GM18526 (cell line): Measurements from ENCODE around the gene CHKB.

ENCODE experiments used
- POLR2A ChIP-seq: IDR thresholded peaks from 3 replicates; pipeline ENCODE4 v1.6.1; 2011; ENCODE audit not compliant: insufficient read length; ENCODE audit errors: extremely low read depth

Gene CHKB

GRCh38 chr22:50569896-50570535 lies 12.6 kb downstream of the CHKB start:
- no peak for TF ChIP-seq POLR2A

- no peak for TF ChIP-seq POLR2A
Measured at GRCh38 chr22:50569041-50569459, 13.6 kb downstream of the CHKB start.

- no peak for TF ChIP-seq POLR2A
Measured at GRCh38 chr22:50568626-50569025, 14.0 kb downstream of the CHKB start.

GRCh38 chr22:50567721-50568252 lies 14.9 kb downstream of the CHKB start:
- no peak for TF ChIP-seq POLR2A

GRCh38 chr22:50564289-50564688 lies 18.4 kb downstream of the CHKB start:
- no peak for TF ChIP-seq POLR2A

- TF ChIP-seq POLR2A = no peak
Measured at GRCh38 chr22:50563413-50564160, 19.1 kb downstream of the CHKB start.

GRCh38 chr22:50562523-50563412 lies 19.9 kb downstream of the CHKB start, which contains the start of gene SYCE3:
TSS of gene SYCE3 (minus strand) at chr22:50562919. CDS start at chr22:50556405, 6,514 bp downstream.
- TF ChIP-seq POLR2A = peak; percentile 61

GRCh38 chr22:50561401-50562358 lies 21.0 kb downstream of the CHKB start:
- TF ChIP-seq POLR2A = no peak

- TF ChIP-seq POLR2A = no peak
Measured at GRCh38 chr22:50560034-50560433, 22.6 kb downstream of the CHKB start.

GRCh38 chr22:50556703-50557102 lies 25.9 kb downstream of the CHKB start:
- TF ChIP-seq POLR2A = no peak

- no peak for TF ChIP-seq POLR2A
Measured at GRCh38 chr22:50553310-50553709, 29.3 kb downstream of the CHKB start.

GRCh38 chr22:50551160-50551752 lies 31.4 kb downstream of the CHKB start:
- TF ChIP-seq POLR2A = no peak

GRCh38 chr22:50550395-50550794 lies 32.3 kb downstream of the CHKB start:
- TF ChIP-seq POLR2A = no peak
